Measurements from ENCODE around the gene LUC7L3.

DNA sequence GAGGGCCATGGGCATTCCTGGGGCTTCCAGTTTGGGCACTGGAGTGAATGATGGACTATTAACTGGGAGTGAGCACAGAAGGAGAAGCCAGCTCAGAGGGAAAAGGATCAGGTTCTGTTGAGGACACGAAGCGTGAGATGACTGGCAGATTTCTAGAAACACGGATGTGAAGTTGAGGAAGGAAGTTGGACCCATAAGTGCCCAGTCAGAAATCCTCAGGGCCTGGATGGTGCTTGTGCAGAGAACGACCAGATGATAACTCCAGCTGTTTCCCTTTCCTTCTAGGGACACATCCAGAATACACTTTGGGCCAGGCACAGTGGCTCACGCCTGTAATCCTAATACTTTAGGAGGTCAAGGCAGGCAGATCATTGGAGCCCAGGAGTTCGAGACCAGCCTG is 71.2 kb downstream of the LUC7L3 start:
- no peak for TF ChIP-seq POLR2A (IDR thresholded peaks at IDR 0.05)
- TF ChIP-seq, protein P1, sequence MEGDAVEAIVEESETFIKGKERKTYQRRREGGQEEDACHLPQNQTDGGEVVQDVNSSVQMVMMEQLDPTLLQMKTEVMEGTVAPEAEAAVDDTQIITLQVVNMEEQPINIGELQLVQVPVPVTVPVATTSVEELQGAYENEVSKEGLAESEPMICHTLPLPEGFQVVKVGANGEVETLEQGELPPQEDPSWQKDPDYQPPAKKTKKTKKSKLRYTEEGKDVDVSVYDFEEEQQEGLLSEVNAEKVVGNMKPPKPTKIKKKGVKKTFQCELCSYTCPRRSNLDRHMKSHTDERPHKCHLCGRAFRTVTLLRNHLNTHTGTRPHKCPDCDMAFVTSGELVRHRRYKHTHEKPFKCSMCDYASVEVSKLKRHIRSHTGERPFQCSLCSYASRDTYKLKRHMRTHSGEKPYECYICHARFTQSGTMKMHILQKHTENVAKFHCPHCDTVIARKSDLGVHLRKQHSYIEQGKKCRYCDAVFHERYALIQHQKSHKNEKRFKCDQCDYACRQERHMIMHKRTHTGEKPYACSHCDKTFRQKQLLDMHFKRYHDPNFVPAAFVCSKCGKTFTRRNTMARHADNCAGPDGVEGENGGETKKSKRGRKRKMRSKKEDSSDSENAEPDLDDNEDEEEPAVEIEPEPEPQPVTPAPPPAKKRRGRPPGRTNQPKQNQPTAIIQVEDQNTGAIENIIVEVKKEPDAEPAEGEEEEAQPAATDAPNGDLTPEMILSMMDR (IDR thresholded peaks at IDR 0.05) = no peak

Data from right lobe of liver (tissue), 4 donors.